ENCODE results near the gene MYBPC3.

The MYBPC3 gene

DNA sequence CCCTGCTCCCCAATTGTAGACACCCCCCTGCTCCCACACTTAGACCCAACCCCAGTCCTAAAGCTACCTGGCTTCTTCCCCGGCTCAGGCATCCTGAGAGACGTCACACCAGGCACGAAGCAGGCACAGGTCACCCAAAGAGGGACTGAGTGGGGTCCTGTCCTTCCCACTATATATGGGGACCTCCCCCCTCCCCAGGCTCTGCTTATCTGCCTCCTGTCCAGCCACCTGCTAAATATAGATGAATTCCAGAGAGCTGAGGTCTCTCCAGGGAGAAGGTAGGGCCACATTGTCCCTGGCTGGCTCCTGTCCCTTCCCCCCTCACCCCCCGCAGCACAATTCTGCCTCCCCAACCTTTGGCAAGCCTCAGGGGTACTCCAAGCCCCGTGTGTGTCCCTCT, at the start of gene MYBPC3:
MYBPC3 (minus strand) TSS at position 147 of the 400 bp plus-strand sequence; CDS start at position 92, 55 bp downstream.
- no peak for DNase-seq (ENCODE audit: low spot score in 2 of 2)
- Histone ChIP-seq H3K4me3 (no peak within 1 kb of the TSS), H3K9me3 (no peaks in the 10 kb centered on the region), H3K27me3 (ENCODE audit: low read depth) (no peaks in the 10 kb centered on the region), H3K36me3 (replicated peaks) (no peaks in the 10 kb centered on the region), H3K4me1 (no peaks in the 10 kb centered on the region)
- in situ Hi-C loops (cut with MboI; ENCODE audit: low sequenced_read_pairs) = no loop called here

DNA sequence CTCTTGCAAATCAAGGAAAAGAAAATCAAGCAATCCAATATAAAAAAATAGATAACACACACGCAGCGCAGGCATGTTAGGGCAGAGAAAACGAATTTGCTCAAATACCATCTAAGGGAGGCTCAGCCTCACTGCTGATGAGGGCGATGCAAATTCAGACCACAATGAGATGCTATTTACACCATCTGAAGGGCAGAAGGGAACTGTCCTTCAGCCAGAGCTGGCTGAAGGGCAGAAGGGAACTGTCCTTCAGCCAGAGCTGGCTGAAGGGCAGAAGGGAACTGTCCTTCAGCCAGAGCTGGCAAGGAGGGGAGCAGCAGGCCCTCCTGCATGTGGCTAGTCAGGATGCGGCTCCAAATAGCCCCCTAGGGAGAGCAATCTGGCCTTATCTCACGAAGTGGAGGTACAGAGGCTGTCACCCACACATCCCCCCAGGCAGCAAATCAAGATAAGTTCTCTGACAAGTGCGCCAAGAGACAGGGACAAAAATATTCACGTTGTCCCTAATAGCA, 48.3 kb upstream of the MYBPC3 start:
- H3K27me3 ChIP-seq (ENCODE audit: low read depth) = no peaks in the 10 kb centered on the region
- H3K9me3 ChIP-seq = no peaks in the 10 kb centered on the region
- no peaks in the 10 kb centered on the region for H3K36me3 ChIP-seq (replicated peaks)
- H3K4me1 ChIP-seq = peaks cover 6% of the 10 kb centered on the region
- H3K4me3 ChIP-seq = no peak overlapping the region
- no peak for DNase-seq (ENCODE audit: low spot score in 2 of 2)
- in situ Hi-C loops (cut with MboI; ENCODE audit: low sequenced_read_pairs) = no loop called here

DNA sequence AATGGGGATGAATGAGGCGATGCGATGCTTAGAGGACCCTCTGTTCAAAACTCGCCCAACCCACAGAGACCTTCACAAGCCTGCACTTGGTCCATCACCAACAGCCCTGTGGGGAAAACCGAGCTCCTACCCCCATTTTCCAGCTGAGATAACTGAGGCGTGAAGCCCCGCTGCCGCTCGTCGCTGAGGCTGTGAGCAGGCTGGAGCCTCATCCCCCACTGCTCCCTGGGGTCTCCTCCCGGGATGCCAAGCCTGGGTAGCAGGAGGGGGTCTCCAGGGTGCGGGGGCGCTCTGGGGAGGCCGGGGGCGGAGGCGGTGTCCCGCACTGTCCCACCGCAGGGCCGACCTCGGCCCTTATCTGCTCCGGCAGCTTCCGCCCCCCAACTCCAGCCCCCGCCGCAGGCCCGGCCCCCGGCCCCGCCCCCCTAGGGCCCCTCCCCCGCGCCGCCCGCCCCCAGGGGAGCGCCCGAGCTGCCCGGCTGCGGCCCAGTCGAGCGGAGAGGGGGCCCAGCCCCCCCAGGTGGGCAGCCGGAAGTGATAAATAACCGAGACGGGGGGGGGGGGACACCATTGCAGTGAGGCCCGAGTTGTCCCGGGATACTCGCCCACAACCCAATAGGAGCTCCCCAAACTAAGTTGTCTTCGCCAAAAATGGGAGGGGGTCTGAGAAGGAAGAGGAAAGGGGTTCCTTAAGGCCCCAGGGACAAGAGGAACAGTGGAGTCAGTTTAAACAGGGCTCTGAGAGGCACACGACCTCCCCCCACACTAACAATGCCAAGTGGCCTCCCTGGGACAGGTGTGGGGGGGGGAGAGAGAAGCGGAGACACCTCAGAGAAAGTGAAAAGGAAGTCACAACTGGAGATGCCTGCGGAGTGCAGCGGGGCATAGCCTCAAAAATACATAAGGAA, 47.6 kb upstream of the MYBPC3 start:
- in situ Hi-C loops (cut with MboI; ENCODE audit: low sequenced_read_pairs) = no loop called here
- peak overlapping the region; percentile 31 for H3K4me3 ChIP-seq
- no peaks in the 10 kb centered on the region for H3K9me3 ChIP-seq
- peaks cover 6% of the 10 kb centered on the region for H3K4me1 ChIP-seq
- peak in 1 of 2 experiments; percentile 52 for DNase-seq (ENCODE audit: low spot score in 2 of 2)
- no peaks in the 10 kb centered on the region for H3K27me3 ChIP-seq (ENCODE audit: low read depth)
- H3K36me3 ChIP-seq (replicated peaks) = no peaks in the 10 kb centered on the region

DNA sequence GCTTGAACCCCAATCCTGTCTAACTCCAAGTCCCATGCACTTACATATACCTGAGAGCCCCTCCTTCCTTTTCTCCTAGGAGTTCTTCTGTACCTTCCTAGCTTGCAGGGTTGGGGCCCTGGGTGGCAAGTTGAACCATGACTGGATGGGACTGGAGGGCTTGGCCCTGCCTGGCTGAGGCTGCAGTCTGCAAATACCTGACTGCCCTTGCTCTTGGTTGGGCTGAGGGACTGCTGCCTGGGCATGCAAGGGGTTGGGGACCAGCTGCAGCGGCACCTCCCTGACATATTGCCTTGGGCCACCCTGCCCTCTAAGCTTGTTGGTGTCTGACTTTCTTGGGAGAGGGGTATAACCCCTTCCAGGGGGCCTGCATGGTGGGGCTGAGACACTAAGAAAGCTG, 46.0 kb upstream of the MYBPC3 start:
- H3K4me3 ChIP-seq = no peak overlapping the region
- no peak for DNase-seq (ENCODE audit: low spot score in 2 of 2)
- no peaks in the 10 kb centered on the region for H3K9me3 ChIP-seq
- no peaks in the 10 kb centered on the region for H3K27me3 ChIP-seq (ENCODE audit: low read depth)
- in situ Hi-C loops (cut with MboI; ENCODE audit: low sequenced_read_pairs) = no loop called here
- no peaks in the 10 kb centered on the region for H3K36me3 ChIP-seq (replicated peaks)
- H3K4me1 ChIP-seq = peaks cover 6% of the 10 kb centered on the region

DNA sequence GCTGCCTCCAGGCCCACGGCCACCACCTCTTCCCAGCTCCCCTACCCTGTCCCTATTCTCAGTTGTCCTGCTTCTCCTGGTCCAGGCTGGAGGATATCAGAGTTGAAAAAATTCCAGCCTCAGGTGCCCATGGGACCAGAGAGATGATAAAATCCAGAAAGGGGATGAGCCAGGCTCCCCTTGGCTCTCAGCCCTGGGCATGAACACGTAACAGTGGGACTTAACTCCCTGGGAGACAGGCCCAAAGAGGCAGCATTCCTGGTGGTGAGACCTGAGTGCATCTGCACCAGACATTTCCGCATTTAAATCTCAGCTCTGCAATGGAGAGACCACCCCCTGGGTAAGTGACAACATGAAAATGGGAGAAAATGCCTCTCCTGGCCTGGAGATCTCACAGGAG, 45.5 kb upstream of the MYBPC3 start:
- no peak for DNase-seq (ENCODE audit: low spot score in 2 of 2)
- Histone ChIP-seq H3K4me3 (no peak overlapping the region), H3K27me3 (ENCODE audit: low read depth) (no peaks in the 10 kb centered on the region), H3K36me3 (replicated peaks) (no peaks in the 10 kb centered on the region), H3K9me3 (no peaks in the 10 kb centered on the region), H3K4me1 (peaks cover 6% of the 10 kb centered on the region)
- in situ Hi-C loops (cut with MboI; ENCODE audit: low sequenced_read_pairs) = no loop called here

DNA sequence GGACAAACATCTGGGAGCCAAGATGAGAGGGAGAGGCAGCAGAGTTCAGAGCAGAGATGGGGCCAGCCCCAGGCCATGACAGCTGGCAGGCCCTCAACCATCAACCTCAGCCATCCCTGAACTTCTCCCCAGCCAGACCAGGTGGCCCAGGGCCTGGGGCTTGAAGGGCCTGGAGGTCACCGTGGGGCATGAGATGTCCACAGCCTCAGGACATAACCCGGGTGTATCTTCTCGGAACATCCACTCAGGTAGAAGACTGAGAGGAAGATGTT, 43.5 kb upstream of the MYBPC3 start:
- no peaks in the 10 kb centered on the region for H3K9me3 ChIP-seq
- no peaks in the 10 kb centered on the region for H3K27me3 ChIP-seq (ENCODE audit: low read depth)
- no peak overlapping the region for H3K4me3 ChIP-seq
- peaks cover 6% of the 10 kb centered on the region for H3K4me1 ChIP-seq
- no peak for DNase-seq (ENCODE audit: low spot score in 2 of 2)
- no peaks in the 10 kb centered on the region for H3K36me3 ChIP-seq (replicated peaks)
- in situ Hi-C loops (cut with MboI; ENCODE audit: low sequenced_read_pairs) = no loop called here

DNA sequence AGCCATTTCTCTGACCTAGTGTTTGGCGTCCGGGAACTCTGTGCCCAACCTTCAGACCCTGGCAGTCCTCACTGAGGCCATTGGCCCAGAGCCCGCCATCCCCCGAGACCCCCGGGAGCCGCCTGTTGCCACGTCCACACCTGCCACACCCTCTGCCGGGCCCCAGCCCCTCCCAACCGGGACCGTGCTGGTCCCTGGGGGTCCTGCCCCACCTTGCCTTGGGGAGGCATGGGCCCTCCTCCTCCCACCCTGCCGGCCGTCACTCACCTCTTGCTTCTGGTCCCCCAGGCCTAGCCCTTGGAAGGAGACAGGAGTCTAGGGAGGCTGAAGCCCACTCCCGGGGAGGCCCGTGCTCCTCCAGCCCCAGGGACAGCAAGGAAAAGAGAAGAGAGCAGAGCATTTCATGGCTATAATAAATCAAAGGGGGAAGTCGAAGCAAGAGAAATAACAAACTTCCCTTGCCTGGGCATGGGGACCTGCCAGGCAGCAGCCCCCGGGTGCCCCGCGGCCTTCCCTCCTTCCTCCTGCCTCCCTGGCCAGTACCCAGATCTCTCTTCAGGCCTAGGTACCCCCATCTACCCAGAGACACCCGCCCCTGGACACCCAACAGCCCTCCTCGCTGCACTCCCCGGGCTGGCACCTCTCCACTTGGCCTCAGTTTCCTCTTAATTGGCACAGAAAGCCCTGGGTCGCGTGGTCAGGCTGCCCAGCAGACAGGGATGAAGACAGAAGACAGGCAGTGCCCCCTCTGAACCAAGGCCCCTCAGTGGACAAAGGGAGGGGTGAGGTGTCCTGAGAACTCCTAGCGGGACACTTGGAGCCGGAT, 42.9 kb upstream of the MYBPC3 start:
- DNase-seq (ENCODE audit: low spot score in 2 of 2) = no peak
- peaks cover 6% of the 10 kb centered on the region for H3K4me1 ChIP-seq
- H3K9me3 ChIP-seq = no peaks in the 10 kb centered on the region
- in situ Hi-C loops (cut with MboI; ENCODE audit: low sequenced_read_pairs) = no loop called here
- no peaks in the 10 kb centered on the region for H3K36me3 ChIP-seq (replicated peaks)
- H3K27me3 ChIP-seq (ENCODE audit: low read depth) = no peaks in the 10 kb centered on the region
- no peak overlapping the region for H3K4me3 ChIP-seq

DNA sequence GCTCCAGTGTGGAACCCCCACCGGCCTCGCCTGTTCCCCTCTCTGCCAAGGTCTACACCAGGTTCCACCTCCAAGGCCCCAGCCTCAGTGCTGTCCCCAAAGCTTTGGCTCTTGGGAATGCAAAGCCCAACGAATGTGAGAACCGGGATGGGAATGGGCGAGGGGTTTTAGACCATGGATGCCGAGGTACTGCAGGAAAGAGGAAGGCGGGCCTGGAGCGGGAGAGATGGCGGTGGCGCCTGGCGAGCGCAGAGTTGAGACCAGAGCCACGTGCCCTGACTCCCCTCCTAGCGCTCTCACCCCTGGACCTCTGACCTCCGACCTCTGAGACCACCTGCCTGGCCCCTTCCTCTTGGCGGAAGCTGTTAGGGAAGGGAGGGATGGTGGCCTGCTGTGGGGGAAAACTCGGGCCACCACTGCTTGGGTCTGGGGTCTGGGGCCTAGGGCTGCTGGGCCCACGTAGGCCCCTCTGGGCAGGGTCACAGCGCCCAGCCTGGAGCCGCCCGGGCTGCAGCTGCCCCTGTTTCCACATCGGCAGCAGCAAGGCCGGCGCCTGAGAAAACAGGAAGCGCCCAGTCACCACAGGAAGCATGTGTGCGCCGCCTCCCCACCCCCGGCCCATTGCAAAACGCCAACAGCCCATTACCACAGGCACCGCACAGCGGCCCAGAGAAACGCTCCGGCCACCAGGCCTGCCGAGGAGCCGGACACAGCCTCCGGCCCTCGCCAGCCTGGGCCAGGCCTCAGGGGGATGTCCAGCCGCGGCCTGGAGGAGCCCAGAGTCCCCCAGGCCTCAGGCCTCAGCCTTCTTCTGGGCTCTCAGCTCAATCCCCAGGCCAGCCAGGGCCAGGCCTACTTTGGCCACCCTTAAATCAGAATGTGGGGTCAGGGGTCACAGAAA, 42.1 kb upstream of the MYBPC3 start:
- DNase-seq (ENCODE audit: low spot score in 2 of 2) = no peak
- H3K4me3 ChIP-seq = no peak overlapping the region
- in situ Hi-C loops (cut with MboI; ENCODE audit: low sequenced_read_pairs) = no loop called here
- H3K27me3 ChIP-seq (ENCODE audit: low read depth) = no peaks in the 10 kb centered on the region
- no peaks in the 10 kb centered on the region for H3K36me3 ChIP-seq (replicated peaks)
- no peaks in the 10 kb centered on the region for H3K9me3 ChIP-seq
- peaks cover under 1% of the 10 kb centered on the region for H3K4me1 ChIP-seq

DNA sequence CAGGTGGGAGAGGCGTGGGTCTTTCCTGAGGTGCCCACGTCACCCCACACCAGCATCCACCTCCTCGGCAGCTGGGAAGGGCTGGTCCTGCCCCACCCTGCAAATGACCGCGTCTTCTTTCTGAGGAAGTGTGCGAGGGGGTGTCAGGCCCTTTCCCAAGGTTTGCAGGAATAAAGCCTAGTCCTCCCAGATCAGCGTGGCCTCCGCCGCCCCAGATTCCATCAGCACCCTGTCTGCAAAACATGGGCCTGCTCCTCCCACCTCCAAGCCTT, 41.5 kb upstream of the MYBPC3 start:
- H3K36me3 ChIP-seq (replicated peaks) = no peaks in the 10 kb centered on the region
- DNase-seq (ENCODE audit: low spot score in 2 of 2) = no peak
- in situ Hi-C loops (cut with MboI; ENCODE audit: low sequenced_read_pairs) = no loop called here
- no peak overlapping the region for H3K4me3 ChIP-seq
- H3K9me3 ChIP-seq = no peaks in the 10 kb centered on the region
- H3K4me1 ChIP-seq = no peaks in the 10 kb centered on the region
- no peaks in the 10 kb centered on the region for H3K27me3 ChIP-seq (ENCODE audit: low read depth)

DNA sequence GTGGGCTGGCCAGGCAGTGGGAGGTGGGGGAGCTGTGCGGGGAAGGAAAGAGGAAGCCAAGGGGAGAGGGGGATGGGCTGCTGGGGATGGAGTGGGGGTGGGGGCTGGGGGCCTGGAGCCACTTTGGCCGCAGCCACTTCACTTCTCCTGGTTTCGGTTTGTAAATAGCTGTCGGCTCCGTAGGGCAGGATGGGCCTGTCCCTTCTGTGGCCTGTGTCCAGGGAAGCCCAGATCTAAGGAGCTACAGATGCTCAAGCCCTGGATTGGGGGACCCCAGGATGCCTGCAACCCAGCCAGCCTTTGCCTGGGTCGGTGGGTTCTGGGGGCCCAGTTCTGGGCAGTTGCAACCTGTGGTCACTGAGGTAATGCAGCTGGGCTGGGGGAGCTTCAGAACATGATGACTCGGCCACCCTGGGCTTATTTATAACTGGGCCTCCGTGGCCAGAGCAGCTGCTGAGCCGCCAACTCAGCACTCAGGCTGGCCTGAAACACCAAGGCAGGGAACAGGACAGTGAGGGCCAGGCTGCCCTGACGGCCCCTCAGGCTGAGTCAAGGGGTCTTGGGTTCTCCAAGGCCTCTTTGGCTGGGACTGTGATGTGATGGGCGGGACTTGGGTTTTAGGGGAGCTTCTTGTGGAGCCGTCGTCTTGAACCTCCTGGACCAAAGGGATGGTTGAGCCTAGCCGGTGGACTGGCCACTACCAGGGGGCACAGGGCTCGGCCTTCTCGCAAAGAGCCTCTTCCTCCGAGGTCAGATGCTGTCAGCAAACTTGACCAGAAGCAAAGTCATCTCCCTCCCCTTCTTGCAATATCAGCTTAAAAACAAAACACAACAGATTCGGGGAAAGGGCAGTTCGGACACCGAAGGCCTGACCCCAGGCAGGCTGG, 40.9 kb upstream of the MYBPC3 start:
- Histone ChIP-seq H3K4me3 (no peak overlapping the region), H3K36me3 (replicated peaks) (no peaks in the 10 kb centered on the region), H3K27me3 (ENCODE audit: low read depth) (no peaks in the 10 kb centered on the region), H3K4me1 (no peaks in the 10 kb centered on the region), H3K9me3 (no peaks in the 10 kb centered on the region)
- no peak for DNase-seq (ENCODE audit: low spot score in 2 of 2)
- in situ Hi-C loops (cut with MboI; ENCODE audit: low sequenced_read_pairs) = no loop called here

DNA sequence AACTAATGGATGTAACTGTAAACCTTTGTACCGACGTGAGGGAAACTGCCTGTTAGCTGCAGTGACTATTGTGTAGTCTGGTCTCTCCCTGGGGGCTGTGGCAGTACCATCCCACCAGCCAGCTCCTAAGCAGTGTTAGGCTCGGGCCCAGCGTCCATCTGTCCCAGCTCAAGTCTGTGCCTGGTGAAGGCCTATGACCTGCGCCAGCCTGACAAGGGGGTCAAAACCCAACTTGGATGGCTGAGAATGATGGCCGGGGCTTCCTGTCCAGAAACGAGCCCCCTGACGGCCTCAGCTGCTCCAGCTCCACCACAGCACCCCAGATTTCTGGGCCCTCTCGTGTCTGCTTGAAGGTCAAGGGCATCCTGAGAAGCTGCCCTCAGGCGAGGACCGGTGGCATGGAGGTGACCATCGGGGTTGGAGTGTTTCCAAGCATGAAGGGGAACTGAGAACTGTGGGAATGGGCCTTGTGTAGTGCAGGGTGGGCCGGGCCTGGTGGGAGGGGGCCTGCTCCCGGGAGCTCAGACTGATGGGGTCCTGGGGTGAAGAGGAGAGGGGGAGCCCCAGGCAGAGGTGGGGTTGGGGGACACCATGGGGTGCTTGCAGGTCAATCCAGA, 40.2 kb upstream of the MYBPC3 start:
- in situ Hi-C loops (cut with MboI; ENCODE audit: low sequenced_read_pairs) = no loop called here

DNA sequence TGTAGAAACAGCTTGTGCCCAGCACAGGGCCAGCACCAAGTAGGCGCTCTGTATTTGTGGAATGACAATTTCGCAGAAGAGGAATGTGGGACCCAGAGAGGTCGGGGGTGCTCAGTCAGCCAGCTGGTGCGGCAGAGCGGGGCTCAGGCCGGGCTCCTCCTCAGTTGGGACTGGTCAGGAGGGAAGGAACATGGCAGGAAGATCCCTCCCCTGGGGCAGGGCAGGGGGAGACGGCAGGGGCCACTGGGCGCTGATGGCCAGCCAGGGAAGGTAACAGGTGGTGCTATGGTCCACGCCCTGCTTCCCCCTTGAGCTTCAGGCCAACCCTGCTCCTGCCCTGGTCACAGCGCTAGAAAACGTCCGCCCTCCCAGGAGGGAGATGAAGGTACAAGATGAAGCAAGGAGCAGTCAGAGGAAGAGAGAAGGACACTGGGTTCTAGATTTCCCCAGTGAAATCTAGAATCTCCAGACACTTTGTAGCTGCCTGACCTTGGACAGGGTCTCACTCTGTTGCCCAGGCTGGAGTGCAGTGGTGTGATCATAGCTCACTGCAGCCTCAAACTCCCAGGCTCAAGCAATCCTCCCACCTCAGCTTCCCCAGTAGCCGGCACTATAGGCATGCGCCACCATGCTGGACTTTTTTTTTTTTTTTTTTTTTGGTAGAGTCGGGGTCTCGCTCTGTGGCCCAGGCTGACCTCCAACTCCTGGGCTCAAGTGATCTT, 39.4 kb upstream of the MYBPC3 start:
- Histone ChIP-seq H3K4me1 (no peaks in the 10 kb centered on the region), H3K27me3 (ENCODE audit: low read depth) (no peaks in the 10 kb centered on the region), H3K36me3 (replicated peaks) (no peaks in the 10 kb centered on the region), H3K9me3 (no peaks in the 10 kb centered on the region), H3K4me3 (no peak overlapping the region)
- DNase-seq (ENCODE audit: low spot score in 2 of 2) = no peak
- in situ Hi-C loops (cut with MboI; ENCODE audit: low sequenced_read_pairs) = no loop called here

More for the DNA sequence above, 40.2 kb upstream of the MYBPC3 start:
- no peaks in the 10 kb centered on the region for H3K4me1 ChIP-seq
- no peaks in the 10 kb centered on the region for H3K9me3 ChIP-seq
- H3K27me3 ChIP-seq (ENCODE audit: low read depth) = no peaks in the 10 kb centered on the region
- no peak for DNase-seq (ENCODE audit: low spot score in 2 of 2)
- no peak overlapping the region for H3K4me3 ChIP-seq
- no peaks in the 10 kb centered on the region for H3K36me3 ChIP-seq (replicated peaks)

Data from HAP-1 (cell line).